A172 (cell line): ENCODE results near the gene ZNF275. TPM values are rescaled to one million over a fixed set of nuclear protein-coding genes. Genes with fewer than 3 reads are reported as not detected.
"Not testable (repeated sequence)": the region's sequence is repeated elsewhere in the genome, so short reads cannot be mapped to it uniquely, and the experiment has no call there.

Experiments used
- DNase-seq: peaks from one replicate; pipeline ENCODE4 v3.0.0-alpha.2; 2015; ENCODE audit warnings: low spot score
- total RNA-seq: library from RNA; depleted of rRNA; stranded (reverse); fragments of >200 nt; shearing (Covaris generic); gene quantifications from 2 replicates; pipeline ENCODE4 v1.2.3, GENCODE V29; 2014; rRNA removed

Gene ZNF275
- total RNA-seq, 1 experiment from 2014 or later, result 7.0 TPM

GRCh38 chrX:153387987-153388721, 54.2 kb downstream of the ZNF275 start:
- no peak for DNase-seq

GRCh38 chrX:153388722-153389459, 54.9 kb downstream of the ZNF275 start:
- DNase-seq, result no peak

DNA sequence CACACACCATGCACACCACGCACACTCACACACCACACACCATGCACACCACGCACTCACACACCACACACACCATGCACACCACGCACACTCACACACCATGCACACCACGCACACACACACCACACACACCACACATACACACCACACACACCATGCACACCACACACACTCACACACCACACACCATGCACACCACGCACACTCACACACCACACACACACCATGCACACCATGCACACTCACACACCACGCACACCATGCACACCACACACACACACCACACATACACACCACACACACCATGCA, 55.5 kb downstream of the ZNF275 start:
- not testable (repeated sequence) for DNase-seq

- no peak for DNase-seq
Observed at GRCh38 chrX:153392642-153393321, 58.8 kb downstream of the ZNF275 start.

GRCh38 chrX:153394612-153395011, 60.7 kb downstream of the ZNF275 start:
- DNase-seq, result no peak

DNA sequence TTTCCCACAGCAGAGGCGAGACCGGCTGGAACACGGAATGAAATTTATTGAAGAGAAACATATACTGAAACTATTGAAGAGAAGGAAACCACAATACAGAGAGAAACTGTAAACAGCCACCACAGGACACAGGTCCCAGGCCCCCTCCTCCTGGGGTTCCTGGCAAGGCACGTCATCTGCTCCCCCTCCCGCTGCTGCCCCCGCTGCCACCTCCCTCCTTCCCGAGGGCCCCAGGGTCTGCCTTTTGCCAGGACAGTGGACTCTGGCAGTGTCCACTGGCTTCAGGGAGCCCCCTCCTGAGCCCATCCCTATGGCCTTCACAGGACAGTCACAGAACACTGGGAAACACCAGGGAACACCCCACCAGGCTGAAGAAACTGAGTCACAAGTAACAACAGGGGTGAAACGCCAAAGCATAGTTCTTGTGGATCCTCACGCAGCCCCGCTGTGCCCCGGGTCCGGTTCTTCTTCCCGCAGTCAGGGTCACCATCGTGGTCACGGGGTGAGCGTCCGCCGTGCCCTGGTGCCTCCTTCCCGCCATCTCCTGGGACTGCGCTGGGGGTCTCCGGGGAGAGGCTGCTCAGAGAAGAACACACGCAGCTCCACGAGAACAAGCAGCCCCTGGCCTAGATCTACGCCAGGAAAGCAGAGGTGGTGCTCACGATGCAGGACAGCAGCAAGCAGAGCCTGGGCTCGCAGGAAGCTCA, 61.8 kb downstream of the ZNF275 start:
- DNase-seq, result no peak

DNA sequence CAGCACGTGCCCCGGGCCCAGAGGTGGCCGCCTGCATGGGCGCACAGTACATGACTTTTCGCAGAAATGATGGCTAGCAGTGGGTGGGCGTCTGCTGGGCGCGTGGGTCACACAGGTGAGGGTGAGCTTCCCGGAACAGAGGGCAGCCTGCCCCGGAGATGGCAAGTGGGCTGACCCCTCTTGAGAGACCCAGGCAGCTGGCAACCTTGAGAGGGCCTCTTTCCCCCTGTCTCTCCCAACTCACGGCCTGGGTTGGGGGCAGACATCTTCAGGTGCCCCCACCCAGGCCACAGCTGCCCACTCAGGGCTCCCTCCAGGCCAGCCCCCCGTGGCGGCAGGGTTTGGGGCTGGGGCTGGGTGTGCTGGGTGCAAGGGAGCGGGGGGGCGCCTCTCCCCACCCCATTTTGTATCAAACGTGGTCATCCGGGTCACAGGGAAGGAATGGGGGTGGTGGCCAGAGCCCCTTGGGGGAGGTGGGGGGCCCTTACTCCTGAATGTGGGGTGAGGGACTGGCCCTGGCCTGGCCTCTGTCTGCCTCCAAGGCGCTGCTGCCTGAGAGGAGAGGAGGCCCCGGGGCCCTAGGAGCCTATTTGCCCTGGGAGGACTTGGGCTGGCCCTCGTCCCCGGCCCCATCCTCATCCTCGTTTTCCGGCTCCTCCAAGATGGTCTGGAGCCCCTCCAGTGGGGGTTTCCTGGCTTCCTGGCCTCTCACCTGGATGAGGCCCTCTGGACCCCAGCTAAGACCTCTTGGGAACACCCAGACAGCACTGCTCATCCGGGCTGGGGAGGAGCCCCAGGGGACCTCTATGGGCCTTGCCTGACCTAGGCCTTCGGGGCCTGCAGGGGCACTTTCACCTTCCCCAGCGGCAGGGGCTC, 62.6 kb downstream of the ZNF275 start:
- no peak for DNase-seq

GRCh38 chrX:153397256-153397960, 63.5 kb downstream of the ZNF275 start:
- no peak for DNase-seq

- DNase-seq, result no peak
Observed at GRCh38 chrX:153398275-153398960, 64.5 kb downstream of the ZNF275 start.

DNA sequence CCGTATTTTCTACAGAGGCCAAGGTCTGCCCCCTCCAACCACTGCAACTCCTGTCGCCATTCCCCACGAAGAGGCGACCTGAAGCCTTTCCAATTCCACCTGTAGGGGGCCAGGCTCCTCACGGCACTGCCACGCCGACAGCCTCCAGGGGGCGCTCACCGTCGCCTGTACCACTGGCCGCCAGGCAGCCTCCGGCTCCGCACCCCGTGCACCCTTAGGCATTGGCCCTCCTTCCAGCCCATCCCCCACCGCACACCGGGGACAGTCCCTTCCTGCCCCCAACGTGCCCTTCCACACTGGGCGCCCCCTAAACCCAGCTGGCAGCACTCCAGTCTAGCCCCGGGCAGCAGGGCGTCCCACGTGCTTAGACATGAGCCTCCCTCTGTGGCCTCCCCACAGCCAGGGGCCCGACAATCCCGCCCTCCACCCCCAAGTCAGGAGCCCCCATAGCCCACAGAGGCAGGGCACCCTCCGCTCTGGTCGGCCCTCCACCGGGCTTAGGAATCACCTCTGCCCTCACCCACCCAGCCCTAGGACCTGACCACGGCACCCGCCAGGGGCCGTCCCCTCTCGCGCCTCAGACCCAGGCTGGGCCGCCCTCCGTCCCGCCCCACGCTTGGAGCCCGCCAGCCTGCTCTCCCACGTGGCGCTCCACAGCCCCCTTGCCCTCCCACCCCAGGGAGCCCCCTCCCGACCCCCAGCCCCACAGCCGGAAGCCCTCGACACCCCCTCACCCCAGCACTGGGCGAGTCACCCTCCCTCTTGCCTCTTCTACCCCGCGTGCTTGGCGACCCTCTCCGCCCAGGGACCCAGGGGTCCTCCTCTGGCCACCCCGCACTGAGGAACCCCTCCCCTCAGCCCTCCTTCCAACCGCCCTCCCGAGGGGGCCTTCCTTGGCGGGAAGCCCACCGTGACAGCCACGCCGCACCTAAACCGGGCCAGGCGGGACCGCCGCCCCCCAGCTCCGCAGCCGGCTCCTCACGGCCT, 66.5 kb downstream of the ZNF275 start:
- peak; percentile 13 for DNase-seq

DNA sequence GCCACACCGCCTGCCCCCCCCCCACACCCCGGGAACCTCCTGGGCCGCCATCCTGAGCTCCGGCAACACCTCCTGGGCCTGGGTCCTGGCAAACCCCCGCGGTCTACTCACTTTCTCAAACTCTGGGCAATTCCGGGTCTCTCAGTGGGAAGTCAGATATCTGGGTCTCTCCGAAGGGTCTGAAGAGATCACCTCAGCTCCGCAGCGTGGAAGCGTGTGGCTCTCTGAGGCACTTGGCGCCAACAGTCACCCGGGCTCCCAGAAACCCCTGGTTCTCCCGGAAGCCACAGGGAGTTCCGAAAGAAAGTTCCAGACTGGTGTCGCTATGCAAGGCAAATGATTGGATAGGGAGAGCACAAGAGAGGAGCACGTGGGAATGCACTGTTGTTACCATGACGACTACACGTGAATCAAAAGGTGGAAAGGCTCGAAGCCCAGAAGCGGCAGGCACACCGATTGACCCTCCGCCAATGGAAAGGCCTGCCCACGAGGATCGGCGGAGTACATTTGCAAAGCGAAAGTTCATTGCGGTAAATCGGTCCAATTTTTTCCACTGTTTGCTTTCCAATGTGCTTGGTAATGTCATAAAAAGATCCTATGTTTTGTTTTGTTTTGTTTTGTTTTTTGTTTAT, 67.3 kb downstream of the ZNF275 start, which contains the start of gene PNMA6E:
Gene PNMA6E (minus strand): TSS at position 218 of the 632 bp plus-strand sequence. CDS start 2,501 bp downstream, outside the sequence.
- DNase-seq, result no peak

Other genes starting within 250 kb of the ZNF275 start
- gene MAGEA1, start 154.9 kb upstream of the ZNF275 start, total RNA-seq, result not detected in 2 replicates
- gene PNMA6F, start 12.4 kb upstream of the ZNF275 start, total RNA-seq, result not detected in 2 replicates
- not detected in 2 replicates for gene PNMA6E, start 67.2 kb downstream of the ZNF275 start, total RNA-seq
- gene ZFP92, start 77.3 kb downstream of the ZNF275 start, total RNA-seq, result 1.9 and 2.0 TPM in 2 replicates
- 0.62 and 9.5 TPM in 2 replicates for gene TREX2, start 111.9 kb downstream of the ZNF275 start, total RNA-seq
- gene HAUS7, start 136.4 kb downstream of the ZNF275 start, total RNA-seq, result 55.7 and 62.6 TPM in 2 replicates
- gene BGN, start 160.8 kb downstream of the ZNF275 start, total RNA-seq, result not detected in 2 replicates
- gene ATP2B3, start 183.5 kb downstream of the ZNF275 start, total RNA-seq, result not detected in 2 replicates